DOHH2 (cell line): ENCODE measurements around the gene KIAA0930.

Experiments used
- H3F3A ChIP-seq: fragments of 200-600 bp; sonication (generic), shearing (Covaris generic); 2 replicates; pipeline ENCODE4 v1.6.0; 2016; ENCODE audit warnings: antibody characterized with exemption, mild to moderate bottlenecking; ENCODE audit not compliant: control insufficient read depth, insufficient read depth
- H3K27ac ChIP-seq: fragments of 200-600 bp; sonication (generic); 2 replicates; pipeline ENCODE4 v1.5.1; 2014; ENCODE audit warnings: low read depth, mild to moderate bottlenecking, low read length, moderate library complexity
- H3K27me3 ChIP-seq: fragments of 200-600 bp; sonication (generic); 2 replicates; pipeline ENCODE4 v1.6.1; 2014; ENCODE audit warnings: mild to moderate bottlenecking, low read length, mixed read lengths; ENCODE audit not compliant: control insufficient read depth
- H3K36me3 ChIP-seq: fragments of 200-600 bp; sonication (generic); 2 replicates; pipeline ENCODE4 v1.6.1; 2014; ENCODE audit warnings: mild to moderate bottlenecking, low read length, moderate library complexity, mixed read lengths; ENCODE audit not compliant: control insufficient read depth
- H3K4me1 ChIP-seq: fragments of 200-600 bp; sonication (generic); 2 replicates; pipeline ENCODE4 v1.6.1; 2014; ENCODE audit warnings: mild to moderate bottlenecking, low read length, mixed read lengths; ENCODE audit not compliant: control insufficient read depth
- H3K4me2 ChIP-seq: fragments of 200-600 bp; sonication (generic); 2 replicates; pipeline ENCODE4 v1.6.0; 2014; ENCODE audit warnings: mild to moderate bottlenecking, low read length, moderate library complexity
- H3K4me3 ChIP-seq: fragments of 200-600 bp; sonication (generic); 2 replicates; pipeline ENCODE4 v1.5.1; 2014; ENCODE audit warnings: mild to moderate bottlenecking, low read length, mixed read lengths
- H3K79me2 ChIP-seq: fragments of 200-600 bp; sonication (generic); 2 replicates; pipeline ENCODE4 v1.6.1; 2014; ENCODE audit warnings: mild to moderate bottlenecking, low read length, mixed read lengths; ENCODE audit not compliant: control insufficient read depth
- H3K9me2 ChIP-seq: fragments of 200-600 bp; sonication (generic); replicated peaks from 2 replicates; pipeline ENCODE4 v1.6.1; 2014; ENCODE audit warnings: mild to moderate bottlenecking, low read length, mixed read lengths; ENCODE audit not compliant: control insufficient read depth
- H3K9me3 ChIP-seq: fragments of 200-600 bp; sonication (generic); 2 replicates; pipeline ENCODE4 v1.6.1; 2014; ENCODE audit warnings: antibody characterized with exemption, low read length, mixed read lengths; ENCODE audit not compliant: control insufficient read depth, insufficient read depth
- H4K20me1 ChIP-seq: fragments of 200-600 bp; sonication (generic); 2 replicates; pipeline ENCODE4 v1.6.0; 2014; ENCODE audit warnings: low read depth, mild to moderate bottlenecking, antibody characterized with exemption, low read length, moderate library complexity; ENCODE audit not compliant: control insufficient read depth, insufficient read depth
- EZH2phosphoT487 ChIP-seq: fragments of 200-600 bp; sonication (generic); IDR thresholded peaks from 2 replicates; pipeline ENCODE4 v1.6.1; 2017; ENCODE audit warnings: borderline replicate concordance, mild to moderate bottlenecking, antibody characterized with exemption, low read length, moderate library complexity, mixed read lengths
- TF ChIP-seq, protein P1 (sequence below): fragments of 200-600 bp; sonication (generic); IDR thresholded peaks from one replicate; pipeline ENCODE4 v1.5.1; 2014; ENCODE audit warnings: antibody characterized with exemption, mild to moderate bottlenecking, low read depth, low read length; ENCODE audit not compliant: poor library complexity, severe bottlenecking

Gene KIAA0930

DNA sequence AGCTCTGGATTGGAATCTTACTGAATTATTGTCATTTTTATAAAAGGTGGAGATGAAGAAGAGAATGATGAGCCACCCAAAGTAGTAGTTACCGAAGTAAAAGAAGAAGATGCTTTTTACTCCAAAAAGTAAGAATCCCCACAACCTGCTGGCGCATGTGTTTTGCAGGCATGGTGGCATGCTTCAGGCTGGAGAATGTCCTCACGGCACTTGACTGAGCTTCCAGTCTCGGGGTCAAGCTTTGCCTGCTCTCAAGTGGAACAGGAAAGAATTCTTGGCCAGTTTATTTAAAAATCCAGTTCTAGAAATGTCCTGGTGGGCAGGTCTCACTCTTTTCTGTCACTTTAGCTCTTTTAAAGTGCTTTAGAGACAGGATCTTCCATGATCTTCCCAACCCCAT lies 59.5 kb downstream of the KIAA0930 start:
- Histone ChIP-seq H3K79me2 (peaks cover 72% of the 10 kb centered on the region), H3K27me3 (no peaks in the 10 kb centered on the region), H3K4me2 (no peak overlapping the region), H4K20me1 (peaks cover 3% of the 10 kb centered on the region; the same call in 1 of the 2 replicates), H3K27ac (no peak overlapping the region), H3K4me1 (no peaks in the 10 kb centered on the region), H3K36me3 (peaks cover 91% of the 10 kb centered on the region), H3F3A (peaks cover 4% of the 10 kb centered on the region; the same call in 1 of the 2 replicates), H3K9me2 (no peaks in the 10 kb centered on the region), H3K9me3 (no peaks in the 10 kb centered on the region), H3K4me3 (no peak overlapping the region)
- TF ChIP-seq, protein P1, sequence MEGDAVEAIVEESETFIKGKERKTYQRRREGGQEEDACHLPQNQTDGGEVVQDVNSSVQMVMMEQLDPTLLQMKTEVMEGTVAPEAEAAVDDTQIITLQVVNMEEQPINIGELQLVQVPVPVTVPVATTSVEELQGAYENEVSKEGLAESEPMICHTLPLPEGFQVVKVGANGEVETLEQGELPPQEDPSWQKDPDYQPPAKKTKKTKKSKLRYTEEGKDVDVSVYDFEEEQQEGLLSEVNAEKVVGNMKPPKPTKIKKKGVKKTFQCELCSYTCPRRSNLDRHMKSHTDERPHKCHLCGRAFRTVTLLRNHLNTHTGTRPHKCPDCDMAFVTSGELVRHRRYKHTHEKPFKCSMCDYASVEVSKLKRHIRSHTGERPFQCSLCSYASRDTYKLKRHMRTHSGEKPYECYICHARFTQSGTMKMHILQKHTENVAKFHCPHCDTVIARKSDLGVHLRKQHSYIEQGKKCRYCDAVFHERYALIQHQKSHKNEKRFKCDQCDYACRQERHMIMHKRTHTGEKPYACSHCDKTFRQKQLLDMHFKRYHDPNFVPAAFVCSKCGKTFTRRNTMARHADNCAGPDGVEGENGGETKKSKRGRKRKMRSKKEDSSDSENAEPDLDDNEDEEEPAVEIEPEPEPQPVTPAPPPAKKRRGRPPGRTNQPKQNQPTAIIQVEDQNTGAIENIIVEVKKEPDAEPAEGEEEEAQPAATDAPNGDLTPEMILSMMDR: no peak
- TF ChIP-seq EZH2phosphoT487: no peak

GRCh38 chr22:45180146-45180679 lies 60.5 kb downstream of the KIAA0930 start:
- Histone ChIP-seq H3K27ac (no peak overlapping the region), H3K9me3 (no peaks in the 10 kb centered on the region), H4K20me1 (peaks cover 3% of the 10 kb centered on the region; the same call in 1 of the 2 replicates), H3K36me3 (peaks cover 91% of the 10 kb centered on the region), H3K9me2 (no peaks in the 10 kb centered on the region), H3K4me1 (no peaks in the 10 kb centered on the region), H3K4me2 (no peak overlapping the region), H3K4me3 (no peak overlapping the region), H3K79me2 (peaks cover 76% of the 10 kb centered on the region), H3K27me3 (no peaks in the 10 kb centered on the region), H3F3A (peaks cover 4% of the 10 kb centered on the region; the same call in 1 of the 2 replicates)
- TF ChIP-seq EZH2phosphoT487: no peak
- TF ChIP-seq, protein P1: no peak

DNA sequence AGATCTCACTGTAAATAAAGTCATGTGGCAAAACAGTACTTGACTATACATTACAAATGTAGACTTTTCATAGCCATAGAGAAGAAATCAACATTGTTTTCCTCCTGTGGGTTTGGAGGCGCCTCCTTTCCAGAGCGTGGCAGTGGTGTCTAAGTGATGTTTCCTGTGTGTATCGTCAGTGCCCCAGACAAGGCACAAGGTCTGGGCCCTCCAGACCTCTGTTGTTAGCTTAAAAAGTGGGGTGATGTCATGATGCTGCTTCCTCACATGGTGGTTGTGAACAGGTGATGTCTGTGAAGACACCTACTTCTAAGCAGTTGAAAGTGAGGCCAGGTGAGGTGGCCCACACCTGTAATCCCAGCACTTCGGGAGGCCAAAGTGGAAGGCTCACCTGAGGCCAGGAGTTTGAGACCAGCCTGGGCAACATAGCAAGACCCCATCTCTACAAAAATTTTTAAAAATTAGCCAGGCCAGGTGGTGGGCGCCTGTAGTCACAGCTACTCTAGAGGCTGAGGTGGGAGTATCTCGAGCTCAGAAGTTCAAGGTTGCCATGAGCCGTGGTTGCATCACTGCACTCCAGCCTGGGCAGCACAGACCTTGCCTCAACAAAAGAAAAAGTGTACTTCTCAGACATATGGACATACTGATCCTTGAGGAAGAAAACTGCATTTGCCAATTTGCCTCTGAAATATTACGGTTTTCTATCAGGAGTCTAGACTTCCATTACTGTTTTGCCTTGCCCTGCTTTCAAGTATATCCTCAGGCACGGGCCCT lies 61.2 kb downstream of the KIAA0930 start:
- Histone ChIP-seq H3K79me2 (peaks cover 83% of the 10 kb centered on the region), H3K36me3 (peaks cover 93% of the 10 kb centered on the region), H3K9me3 (no peaks in the 10 kb centered on the region)

More for the DNA sequence above, 61.2 kb downstream of the KIAA0930 start:
- Histone ChIP-seq H3K4me2 (no peak overlapping the region), H3K4me3 (no peak overlapping the region), H3K27me3 (no peaks in the 10 kb centered on the region), H3K4me1 (no peaks in the 10 kb centered on the region), H3K9me2 (no peaks in the 10 kb centered on the region), H4K20me1 (peaks cover 3% of the 10 kb centered on the region; the same call in 1 of the 2 replicates), H3K27ac (no peak overlapping the region), H3F3A (peaks cover 6% of the 10 kb centered on the region; the same call in 1 of the 2 replicates)
- TF ChIP-seq, protein P1: no peak
- no peak for TF ChIP-seq EZH2phosphoT487
